ENCODE data around the gene CREB3L4.

Gene CREB3L4

GRCh38 chr1:153944005-153944826 is 23.5 kb upstream of the CREB3L4 start:
- DNase-seq (ENCODE audit: low spot score in 2 of 2) = no peak
- no peaks in the 10 kb centered on the region for H3K27me3 ChIP-seq (ENCODE audit: low read depth)
- no peaks in the 10 kb centered on the region for H3K9me3 ChIP-seq
- H3K36me3 ChIP-seq (replicated peaks) = peaks cover 55% of the 10 kb centered on the region
- in situ Hi-C loops (cut with MboI; ENCODE audit: low sequenced_read_pairs) = loop anchor here (10.0 kb wide), 1 partner anchor 119 kb away; no protein-coding TSS in a partner anchor
- H3K4me1 ChIP-seq = peaks cover 11% of the 10 kb centered on the region
- H3K4me3 ChIP-seq = peak overlapping the region; percentile 65

- in situ Hi-C loops (cut with MboI; ENCODE audit: low sequenced_read_pairs) = loop anchor here (10.0 kb wide), 1 partner anchor 120 kb away; no protein-coding TSS in a partner anchor
- Histone ChIP-seq H3K9me3 (no peaks in the 10 kb centered on the region), H3K4me1 (peaks cover 11% of the 10 kb centered on the region), H3K4me3 (peak overlapping the region; percentile 65), H3K27me3 (ENCODE audit: low read depth) (no peaks in the 10 kb centered on the region), H3K36me3 (replicated peaks) (peaks cover 49% of the 10 kb centered on the region)
- DNase-seq (ENCODE audit: low spot score in 2 of 2) = no peak
These were observed 22.9 kb upstream of the CREB3L4 start for GRCh38 chr1:153944827-153945117.

- Histone ChIP-seq H3K36me3 (replicated peaks) (peaks cover 47% of the 10 kb centered on the region), H3K9me3 (no peaks in the 10 kb centered on the region), H3K4me3 (peak overlapping the region; percentile 65), H3K4me1 (peaks cover 11% of the 10 kb centered on the region), H3K27me3 (ENCODE audit: low read depth) (no peaks in the 10 kb centered on the region)
- in situ Hi-C loops (cut with MboI; ENCODE audit: low sequenced_read_pairs) = loop anchor here (10.0 kb wide), 1 partner anchor 120 kb away; no protein-coding TSS in a partner anchor
- DNase-seq (ENCODE audit: low spot score in 2 of 2) = peak in 1 of 2 experiments; percentile 29
These were observed 22.4 kb upstream of the CREB3L4 start for GRCh38 chr1:153945131-153945794.

GRCh38 chr1:153945795-153946621 is 21.7 kb upstream of the CREB3L4 start:
- in situ Hi-C loops (cut with MboI; ENCODE audit: low sequenced_read_pairs) = loop anchor here (10.0 kb wide), 1 partner anchor 121 kb away; no protein-coding TSS in a partner anchor
- DNase-seq (ENCODE audit: low spot score in 2 of 2) = peak in 1 of 2 experiments; percentile 66
- Histone ChIP-seq H3K36me3 (replicated peaks) (peaks cover 39% of the 10 kb centered on the region), H3K9me3 (no peaks in the 10 kb centered on the region), H3K4me3 (peak overlapping the region; percentile 65), H3K4me1 (peaks cover 11% of the 10 kb centered on the region), H3K27me3 (ENCODE audit: low read depth) (no peaks in the 10 kb centered on the region)

- Histone ChIP-seq H3K27me3 (ENCODE audit: low read depth) (no peaks in the 10 kb centered on the region), H3K36me3 (replicated peaks) (peaks cover 40% of the 10 kb centered on the region), H3K4me3 (peak within 1 kb of the TSS; percentile 65), H3K9me3 (no peaks in the 10 kb centered on the region), H3K4me1 (peaks cover 11% of the 10 kb centered on the region)
- peak; percentile 81 to 87 for DNase-seq (ENCODE audit: low spot score in 2 of 2)
- in situ Hi-C loops (cut with MboI; ENCODE audit: low sequenced_read_pairs) = loop anchor here (10.0 kb wide), 1 partner anchor 122 kb away; no protein-coding TSS in a partner anchor
These were observed 21.0 kb upstream of the CREB3L4 start, which contains the start of gene DENND4B for GRCh38 chr1:153946622-153947241. Gene DENND4B (minus strand): TSS chr1:153946718. CDS start chr1:153944374, 2,344 bp downstream.

GRCh38 chr1:153951183-153951582 is 16.5 kb upstream of the CREB3L4 start:
- Histone ChIP-seq H3K4me1 (peaks cover 4% of the 10 kb centered on the region), H3K4me3 (no peak overlapping the region), H3K9me3 (no peaks in the 10 kb centered on the region), H3K36me3 (replicated peaks) (peaks cover 32% of the 10 kb centered on the region), H3K27me3 (ENCODE audit: low read depth) (no peaks in the 10 kb centered on the region)
- no peak for DNase-seq (ENCODE audit: low spot score in 2 of 2)
- in situ Hi-C loops (cut with MboI; ENCODE audit: low sequenced_read_pairs) = no loop called here

- no peaks in the 10 kb centered on the region for H3K27me3 ChIP-seq (ENCODE audit: low read depth)
- peaks cover 5% of the 10 kb centered on the region for H3K4me1 ChIP-seq
- H3K4me3 ChIP-seq = no peak overlapping the region
- DNase-seq (ENCODE audit: low spot score in 2 of 2) = no peak
- no peaks in the 10 kb centered on the region for H3K9me3 ChIP-seq
- H3K36me3 ChIP-seq (replicated peaks) = peaks cover 30% of the 10 kb centered on the region
- in situ Hi-C loops (cut with MboI; ENCODE audit: low sequenced_read_pairs) = no loop called here
These were observed 15.9 kb upstream of the CREB3L4 start for GRCh38 chr1:153951801-153952200.

GRCh38 chr1:153953859-153954365 is 13.8 kb upstream of the CREB3L4 start:
- DNase-seq (ENCODE audit: low spot score in 2 of 2) = no peak
- H3K4me3 ChIP-seq = no peak overlapping the region
- in situ Hi-C loops (cut with MboI; ENCODE audit: low sequenced_read_pairs) = no loop called here
- H3K36me3 ChIP-seq (replicated peaks) = peaks cover 20% of the 10 kb centered on the region
- H3K9me3 ChIP-seq = no peaks in the 10 kb centered on the region
- no peaks in the 10 kb centered on the region for H3K27me3 ChIP-seq (ENCODE audit: low read depth)
- peaks cover 8% of the 10 kb centered on the region for H3K4me1 ChIP-seq

GRCh38 chr1:153954826-153955225 is 12.9 kb upstream of the CREB3L4 start:
- no peaks in the 10 kb centered on the region for H3K9me3 ChIP-seq
- no peaks in the 10 kb centered on the region for H3K27me3 ChIP-seq (ENCODE audit: low read depth)
- in situ Hi-C loops (cut with MboI; ENCODE audit: low sequenced_read_pairs) = no loop called here
- peaks cover 29% of the 10 kb centered on the region for H3K36me3 ChIP-seq (replicated peaks)
- H3K4me3 ChIP-seq = no peak overlapping the region
- no peak for DNase-seq (ENCODE audit: low spot score in 2 of 2)
- peaks cover 11% of the 10 kb centered on the region for H3K4me1 ChIP-seq

GRCh38 chr1:153956997-153957715 is 10.5 kb upstream of the CREB3L4 start:
- Histone ChIP-seq H3K4me1 (peaks cover 21% of the 10 kb centered on the region), H3K9me3 (no peaks in the 10 kb centered on the region), H3K4me3 (peak overlapping the region; percentile 90), H3K27me3 (ENCODE audit: low read depth) (no peaks in the 10 kb centered on the region), H3K36me3 (replicated peaks) (peaks cover 37% of the 10 kb centered on the region)
- in situ Hi-C loops (cut with MboI; ENCODE audit: low sequenced_read_pairs) = no loop called here
- DNase-seq (ENCODE audit: low spot score in 2 of 2) = no peak

GRCh38 chr1:153957744-153958110 is 10.0 kb upstream of the CREB3L4 start:
- peak overlapping the region; percentile 90 for H3K4me3 ChIP-seq
- no peak for DNase-seq (ENCODE audit: low spot score in 2 of 2)
- peaks cover 31% of the 10 kb centered on the region for H3K36me3 ChIP-seq (replicated peaks)
- H3K9me3 ChIP-seq = no peaks in the 10 kb centered on the region
- no peaks in the 10 kb centered on the region for H3K27me3 ChIP-seq (ENCODE audit: low read depth)
- peaks cover 21% of the 10 kb centered on the region for H3K4me1 ChIP-seq
- in situ Hi-C loops (cut with MboI; ENCODE audit: low sequenced_read_pairs) = no loop called here

GRCh38 chr1:153958111-153958960 is 9.4 kb upstream of the CREB3L4 start, which contains the start of gene CRTC2:
Gene CRTC2 (minus strand): TSS chr1:153958612. CDS start chr1:153958497, 115 bp downstream.
- in situ Hi-C loops (cut with MboI; ENCODE audit: low sequenced_read_pairs) = no loop called here

More at GRCh38 chr1:153958111-153958960, 9.4 kb upstream of the CREB3L4 start, which contains the start of gene CRTC2:
- peak within 1 kb of the TSS; percentile 90 for H3K4me3 ChIP-seq
- DNase-seq (ENCODE audit: low spot score in 2 of 2) = peak; percentile 99
- peaks cover 21% of the 10 kb centered on the region for H3K4me1 ChIP-seq
- peaks cover 30% of the 10 kb centered on the region for H3K36me3 ChIP-seq (replicated peaks)
- H3K27me3 ChIP-seq (ENCODE audit: low read depth) = no peaks in the 10 kb centered on the region
- no peaks in the 10 kb centered on the region for H3K9me3 ChIP-seq
